Measurements from ENCODE around the gene EEF2K. TPM values are rescaled to one million over a fixed set of nuclear protein-coding genes. Genes with fewer than 3 reads are reported as not detected.

EEF2K gene
- 6.4 TPM for polyA plus RNA-seq (2013, experiment 1 of 2)
- 7.4 TPM for polyA plus RNA-seq (2013, experiment 2 of 2)

DNA sequence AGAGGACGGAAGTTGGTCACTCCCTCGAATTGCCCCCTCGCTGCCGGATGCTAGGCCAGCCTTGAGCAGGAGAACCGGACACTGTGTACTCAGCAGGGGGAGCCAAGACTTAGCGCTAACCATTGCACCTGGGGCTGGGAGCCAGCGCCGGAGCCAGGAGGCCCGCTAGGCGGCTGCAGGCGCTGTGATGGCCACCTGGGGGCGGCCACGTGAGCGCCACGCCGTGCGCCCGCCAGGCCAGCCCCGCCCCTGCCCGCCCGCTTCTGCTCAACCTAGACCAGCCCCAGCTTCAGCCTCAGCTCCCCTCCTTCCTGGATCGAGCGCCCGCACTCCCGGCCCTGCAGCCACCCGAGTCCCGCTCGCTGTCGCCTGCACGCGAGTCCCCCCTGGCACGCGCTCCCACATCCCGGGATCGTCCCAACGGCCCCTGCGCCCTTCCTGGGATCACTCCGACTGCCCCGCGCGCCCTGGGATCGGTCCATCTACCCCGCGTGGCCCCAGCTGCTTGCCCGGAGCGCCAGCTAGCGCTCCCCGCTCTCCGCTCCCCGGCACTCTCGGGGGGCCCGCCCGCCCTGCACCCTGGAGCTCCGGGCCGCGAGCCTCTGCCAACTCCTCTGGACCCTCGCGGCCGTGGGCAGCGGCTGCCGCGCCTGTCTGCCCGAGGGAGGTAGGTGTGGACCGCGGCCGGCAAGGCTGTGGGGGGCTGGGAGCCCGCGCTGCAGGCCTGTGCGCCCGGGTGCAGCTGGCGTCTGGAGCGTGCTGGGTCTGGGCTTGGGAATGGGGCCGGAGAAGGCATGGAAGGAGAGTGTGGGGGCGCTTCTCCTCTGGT lies at the start of gene EEF2K:
Gene EEF2K (plus strand): TSS at position 266 of the 829 bp plus-strand sequence. CDS start 19,452 bp downstream, outside the sequence.
- peak within 1 kb of the TSS; percentile 98 for H3K18ac ChIP-seq (ENCODE audit: low read length)
- peak within 1 kb of the TSS; percentile 91 for H3K14ac ChIP-seq (ENCODE audit: low read length)
- peak within 1 kb of the TSS; percentile 96 for H2AFZ ChIP-seq (ENCODE audit: low read length)
- H2BK12ac ChIP-seq (ENCODE audit: low read length), result no peak within 1 kb of the TSS
- H2BK5ac ChIP-seq (ENCODE audit: low read length), result peak within 1 kb of the TSS; percentile 26
- H3K27ac ChIP-seq (replicated peaks; ENCODE audit: low read length), result no peak within 1 kb of the TSS
- H3K23ac ChIP-seq (ENCODE audit: low read depth, low read length, poor library complexity), result peak within 1 kb of the TSS; percentile 90
- DNase-seq (ENCODE audit: low spot score), result peak; percentile 85
- no peak within 1 kb of the TSS for H3K4ac ChIP-seq (ENCODE audit: low read length)
- H3K4me3 ChIP-seq (ENCODE audit: low read length in 2 of 2), result peak within 1 kb of the TSS; percentile 78 to 97
- H3K9ac ChIP-seq (ENCODE audit: low read depth, low read length, poor library complexity), result peak within 1 kb of the TSS; percentile 98
- no peak within 1 kb of the TSS for H2AK5ac ChIP-seq (ENCODE audit: low read depth, low read length)
- peak within 1 kb of the TSS; percentile 78 for H3K4me2 ChIP-seq (ENCODE audit: insufficient read depth, low read length, poor library complexity, severe bottlenecking)
- no CpG with 5 or more reads among the region's 74 CpGs for WGBS, 2 donors (ENCODE audit: extremely low coverage in 2 of 2, insufficient read length in 2 of 2, insufficient replicate concordance in 1 of 2)
- H2BK15ac ChIP-seq (ENCODE audit: low read length), result peak within 1 kb of the TSS; percentile 63
- H3K27me3 ChIP-seq (ENCODE audit: control insufficient read depth in 3 of 3, insufficient read depth in 3 of 3, low read depth in 1 of 3, low read length in 3 of 3), result peaks cover 0 to 2% (median 0%) of the 10 kb centered on the region in 3 experiments
- no peak within 1 kb of the TSS for H2BK120ac ChIP-seq (ENCODE audit: low read depth, low read length)
- H3K36me3 ChIP-seq (replicated peaks in 1 of 2; ENCODE audit: control insufficient read depth in 2 of 2, insufficient read depth in 2 of 2, low read length in 2 of 2), result no peaks in the 10 kb centered on the region
- peaks cover 0 to 4% of the 10 kb centered on the region in 2 donors for H3K4me1 ChIP-seq (ENCODE audit: control insufficient read depth in 2 of 2, insufficient read depth in 1 of 2, low read depth in 1 of 2, low read length in 2 of 2)
- peaks cover 0 to 5% of the 10 kb centered on the region in 2 donors for H3K9me3 ChIP-seq (replicated peaks in 1 of 2; ENCODE audit: control insufficient read depth in 2 of 2, insufficient read depth in 1 of 2, low read depth in 1 of 2, low read length in 2 of 2)
- H4K8ac ChIP-seq (ENCODE audit: low read depth, low read length), result no peak within 1 kb of the TSS
- no peak within 1 kb of the TSS for H4K91ac ChIP-seq (ENCODE audit: low read depth, low read length, poor library complexity)
- peaks cover 2% of the 10 kb centered on the region for H3K79me1 ChIP-seq (ENCODE audit: low read depth, low read length)

- Histone ChIP-seq H2BK12ac (ENCODE audit: low read length) (no peak overlapping the region), H3K4me1 (ENCODE audit: control insufficient read depth in 2 of 2, insufficient read depth in 1 of 2, low read depth in 1 of 2, low read length in 2 of 2) (peaks cover 0 to 2% of the 10 kb centered on the region in 2 donors), H3K4me3 (ENCODE audit: low read length in 2 of 2) (no peak overlapping the region), H3K9ac (ENCODE audit: low read depth, low read length, poor library complexity) (no peak overlapping the region), H3K9me3 (replicated peaks in 1 of 2; ENCODE audit: control insufficient read depth in 2 of 2, insufficient read depth in 1 of 2, low read depth in 1 of 2, low read length in 2 of 2) (no peaks in the 10 kb centered on the region), H4K91ac (ENCODE audit: low read depth, low read length, poor library complexity) (no peak overlapping the region), H3K27me3 (ENCODE audit: control insufficient read depth in 3 of 3, insufficient read depth in 3 of 3, low read depth in 1 of 3, low read length in 3 of 3) (peaks cover 0 to 50% (median 19%) of the 10 kb centered on the region in 3 experiments), H3K14ac (ENCODE audit: low read length) (no peak overlapping the region), H2BK15ac (ENCODE audit: low read length) (no peak overlapping the region), H2BK5ac (ENCODE audit: low read length) (no peak overlapping the region), H4K8ac (ENCODE audit: low read depth, low read length) (no peak overlapping the region), H3K79me1 (ENCODE audit: low read depth, low read length) (no peaks in the 10 kb centered on the region), H3K27ac (replicated peaks; ENCODE audit: low read length) (no peak overlapping the region), H3K18ac (ENCODE audit: low read length) (no peak overlapping the region), H2AFZ (ENCODE audit: low read length) (no peak overlapping the region), H3K4ac (ENCODE audit: low read length) (no peak overlapping the region), H3K36me3 (replicated peaks in 1 of 2; ENCODE audit: control insufficient read depth in 2 of 2, insufficient read depth in 2 of 2, low read length in 2 of 2) (no peaks in the 10 kb centered on the region), H3K23ac (ENCODE audit: low read depth, low read length, poor library complexity) (no peak overlapping the region), H3K4me2 (ENCODE audit: insufficient read depth, low read length, poor library complexity, severe bottlenecking) (no peak overlapping the region), H2BK120ac (ENCODE audit: low read depth, low read length) (no peak overlapping the region), H2AK5ac (ENCODE audit: low read depth, low read length) (no peak overlapping the region)
- DNase-seq (ENCODE audit: low spot score), result no peak
These were observed 44.7 kb upstream of the EEF2K start for GRCh38 chr16:22161401-22161800.

DNA sequence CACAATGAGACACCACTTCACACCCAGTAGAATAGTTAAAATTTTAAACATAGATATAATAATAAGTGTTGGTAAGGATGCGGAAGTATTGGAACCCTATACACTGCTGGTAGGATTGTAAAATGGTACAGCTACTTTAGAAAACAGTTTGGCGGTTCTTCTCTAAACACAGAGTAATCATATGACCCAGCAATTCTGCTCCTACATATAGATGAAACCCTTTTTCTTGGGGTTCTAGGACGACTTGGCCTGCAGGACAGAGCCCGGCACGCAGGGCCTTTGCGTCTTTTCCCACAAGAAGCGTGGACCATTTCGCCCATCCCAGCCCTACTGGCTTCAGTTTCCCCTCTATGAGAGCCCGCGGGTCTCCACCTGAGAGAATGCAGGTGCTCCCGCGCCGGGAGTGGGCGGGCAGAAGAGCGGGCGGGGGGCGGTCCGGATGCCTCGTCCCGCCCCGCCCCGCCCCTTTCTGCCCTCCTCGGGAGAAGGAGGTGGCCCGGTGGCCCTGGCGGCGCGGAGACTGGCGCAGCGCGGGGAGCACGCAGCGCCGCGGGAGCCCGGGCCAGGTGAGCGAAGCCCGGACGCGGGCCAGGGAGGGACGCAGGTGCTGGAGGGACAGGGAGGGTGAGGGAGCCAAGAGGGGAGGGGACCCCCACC lies 44.0 kb upstream of the EEF2K start, which contains the start of gene SDR42E2:
Gene SDR42E2 (plus strand): TSS at position 508 of the 657 bp plus-strand sequence. CDS start 3,077 bp downstream, outside the sequence.
- H3K14ac ChIP-seq (ENCODE audit: low read length), result no peak within 1 kb of the TSS
- H3K9ac ChIP-seq (ENCODE audit: low read depth, low read length, poor library complexity), result peak within 1 kb of the TSS; percentile 15
- H4K8ac ChIP-seq (ENCODE audit: low read depth, low read length), result peak within 1 kb of the TSS; percentile 53
- no peak within 1 kb of the TSS for H2BK120ac ChIP-seq (ENCODE audit: low read depth, low read length)
- H3K4me2 ChIP-seq (ENCODE audit: insufficient read depth, low read length, poor library complexity, severe bottlenecking), result peak within 1 kb of the TSS; percentile 79
- H3K27ac ChIP-seq (replicated peaks; ENCODE audit: low read length), result no peak within 1 kb of the TSS
- H3K23ac ChIP-seq (ENCODE audit: low read depth, low read length, poor library complexity), result no peak within 1 kb of the TSS
- peaks cover 0 to 50% (median 19%) of the 10 kb centered on the region in 3 experiments for H3K27me3 ChIP-seq (ENCODE audit: control insufficient read depth in 3 of 3, insufficient read depth in 3 of 3, low read depth in 1 of 3, low read length in 3 of 3)
- H2BK5ac ChIP-seq (ENCODE audit: low read length), result no peak within 1 kb of the TSS
- no peak within 1 kb of the TSS for H2BK15ac ChIP-seq (ENCODE audit: low read length)
- no peaks in the 10 kb centered on the region for H3K79me1 ChIP-seq (ENCODE audit: low read depth, low read length)
- peaks cover 0 to 2% of the 10 kb centered on the region in 2 donors for H3K9me3 ChIP-seq (replicated peaks in 1 of 2; ENCODE audit: control insufficient read depth in 2 of 2, insufficient read depth in 1 of 2, low read depth in 1 of 2, low read length in 2 of 2)
- no peak within 1 kb of the TSS for H2AK5ac ChIP-seq (ENCODE audit: low read depth, low read length)
- H2AFZ ChIP-seq (ENCODE audit: low read length), result peak within 1 kb of the TSS; percentile 59
- H3K4me3 ChIP-seq (ENCODE audit: low read length in 2 of 2), result peak within 1 kb of the TSS in 1 of 2 donors; percentile 72
- H2BK12ac ChIP-seq (ENCODE audit: low read length), result no peak within 1 kb of the TSS
- no peak for DNase-seq (ENCODE audit: low spot score)
- H3K4me1 ChIP-seq (ENCODE audit: control insufficient read depth in 2 of 2, insufficient read depth in 1 of 2, low read depth in 1 of 2, low read length in 2 of 2), result peaks cover 0 to 2% of the 10 kb centered on the region in 2 donors
- WGBS, 2 donors (ENCODE audit: extremely low coverage in 2 of 2, insufficient read length in 2 of 2, insufficient replicate concordance in 1 of 2), result no CpG with 5 or more reads among the region's 40 CpGs
- no peaks in the 10 kb centered on the region for H3K36me3 ChIP-seq (replicated peaks in 1 of 2; ENCODE audit: control insufficient read depth in 2 of 2, insufficient read depth in 2 of 2, low read length in 2 of 2)
- peak within 1 kb of the TSS; percentile 73 for H3K18ac ChIP-seq (ENCODE audit: low read length)
- no peak within 1 kb of the TSS for H3K4ac ChIP-seq (ENCODE audit: low read length)
- no peak within 1 kb of the TSS for H4K91ac ChIP-seq (ENCODE audit: low read depth, low read length, poor library complexity)

DNA sequence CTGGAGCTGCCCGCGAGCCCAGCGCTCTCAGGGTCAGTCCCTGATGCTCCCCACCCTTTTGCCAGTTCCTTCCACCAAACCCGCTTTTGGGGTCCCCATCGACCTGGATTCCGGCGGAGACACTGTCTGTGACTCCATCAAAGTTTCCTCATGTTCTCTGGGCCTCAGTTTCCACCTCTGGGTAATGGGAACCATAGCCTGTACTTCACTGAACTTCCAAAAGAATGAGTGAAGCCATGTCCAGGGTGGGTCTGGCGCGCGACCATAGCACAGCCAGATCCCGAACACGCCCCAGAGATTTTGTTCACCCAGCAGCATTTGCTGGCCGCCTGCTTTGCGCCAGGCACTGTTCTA lies 43.4 kb upstream of the EEF2K start:
- Histone ChIP-seq H3K14ac (ENCODE audit: low read length) (no peak overlapping the region), H3K4ac (ENCODE audit: low read length) (no peak overlapping the region), H2AFZ (ENCODE audit: low read length) (no peak overlapping the region), H3K18ac (ENCODE audit: low read length) (peak overlapping the region; percentile 73), H4K8ac (ENCODE audit: low read depth, low read length) (peak overlapping the region; percentile 53), H3K36me3 (replicated peaks in 1 of 2; ENCODE audit: control insufficient read depth in 2 of 2, insufficient read depth in 2 of 2, low read length in 2 of 2) (no peaks in the 10 kb centered on the region), H4K91ac (ENCODE audit: low read depth, low read length, poor library complexity) (no peak overlapping the region), H3K9me3 (replicated peaks in 1 of 2; ENCODE audit: control insufficient read depth in 2 of 2, insufficient read depth in 1 of 2, low read depth in 1 of 2, low read length in 2 of 2) (peaks cover 0 to 2% of the 10 kb centered on the region in 2 donors), H3K4me2 (ENCODE audit: insufficient read depth, low read length, poor library complexity, severe bottlenecking) (peak overlapping the region; percentile 79), H3K4me3 (ENCODE audit: low read length in 2 of 2) (peak overlapping the region in 1 of 2 donors; percentile 72), H3K27me3 (ENCODE audit: control insufficient read depth in 3 of 3, insufficient read depth in 3 of 3, low read depth in 1 of 3, low read length in 3 of 3) (peaks cover 0 to 50% (median 19%) of the 10 kb centered on the region in 3 experiments), H3K79me1 (ENCODE audit: low read depth, low read length) (no peaks in the 10 kb centered on the region), H2BK5ac (ENCODE audit: low read length) (no peak overlapping the region), H3K9ac (ENCODE audit: low read depth, low read length, poor library complexity) (peak overlapping the region; percentile 15), H2BK120ac (ENCODE audit: low read depth, low read length) (no peak overlapping the region), H3K27ac (replicated peaks; ENCODE audit: low read length) (no peak overlapping the region), H3K4me1 (ENCODE audit: control insufficient read depth in 2 of 2, insufficient read depth in 1 of 2, low read depth in 1 of 2, low read length in 2 of 2) (peaks cover 0 to 2% of the 10 kb centered on the region in 2 donors), H2BK12ac (ENCODE audit: low read length) (no peak overlapping the region), H3K23ac (ENCODE audit: low read depth, low read length, poor library complexity) (no peak overlapping the region), H2AK5ac (ENCODE audit: low read depth, low read length) (no peak overlapping the region), H2BK15ac (ENCODE audit: low read length) (no peak overlapping the region)
- DNase-seq (ENCODE audit: low spot score), result no peak
- no CpG with 5 or more reads among the region's 14 CpGs for WGBS, 2 donors (ENCODE audit: extremely low coverage in 2 of 2, insufficient read length in 2 of 2, insufficient replicate concordance in 1 of 2)
